Body of pancreas (tissue), 4 donors: ENCODE results near the gene NMT1.

Experiments used
- POLR2A ChIP-seq, 3 donors: fragments of 450-650 bp; IDR thresholded peaks; one replicate each; pipeline ENCODE4 v1.6.1; 2016; ENCODE audit warnings: antibody characterized with exemption in 3 of 3, mild to moderate bottlenecking in 2 of 3
- TF ChIP-seq, protein P1 (sequence below), 7 experiments: fragments of 450-650 bp in 4 of 7; fragments of 200-600 bp in 3 of 7; sonication (generic) in 3 of 7; IDR thresholded peaks; one replicate each; pipeline ENCODE4 v1.5.1; 2016 to 2019; ENCODE audit warnings: antibody characterized with exemption in 7 of 7

DNA sequence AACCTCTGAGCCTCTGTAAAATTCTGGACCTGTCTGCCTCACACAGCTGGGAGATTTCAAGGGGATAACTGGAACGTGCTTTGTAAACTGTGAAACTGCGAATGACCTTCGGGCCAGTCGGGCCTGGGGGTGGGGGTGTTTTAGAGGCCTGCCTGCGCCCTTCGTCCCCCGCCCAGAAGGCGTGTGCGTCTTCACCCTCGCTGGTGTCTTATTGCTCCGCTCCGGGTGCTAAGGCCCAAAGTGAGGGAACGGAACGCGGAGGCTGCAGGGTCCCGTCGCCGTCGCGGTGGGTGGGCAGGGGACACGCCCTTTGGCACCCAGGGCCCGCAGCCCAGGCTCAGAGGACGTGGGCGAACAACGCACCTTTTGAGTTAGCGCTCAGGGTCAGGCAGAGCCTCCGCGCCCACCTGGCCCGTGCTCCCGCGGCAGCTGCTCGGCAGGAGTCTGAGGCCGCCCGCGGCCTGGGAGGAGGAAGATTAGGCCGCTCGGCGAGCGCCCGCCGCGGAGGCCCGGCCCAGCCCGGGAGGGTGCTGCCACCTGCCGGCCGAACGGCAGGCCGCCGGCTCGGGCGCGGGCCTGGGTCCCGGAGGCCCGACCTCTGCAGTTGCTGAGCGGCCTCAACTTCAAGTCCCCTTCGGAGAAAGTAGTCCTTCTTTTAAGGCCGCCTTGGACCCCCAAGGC, 39.4 kb upstream of the NMT1 start:
- TF ChIP-seq, protein P1, sequence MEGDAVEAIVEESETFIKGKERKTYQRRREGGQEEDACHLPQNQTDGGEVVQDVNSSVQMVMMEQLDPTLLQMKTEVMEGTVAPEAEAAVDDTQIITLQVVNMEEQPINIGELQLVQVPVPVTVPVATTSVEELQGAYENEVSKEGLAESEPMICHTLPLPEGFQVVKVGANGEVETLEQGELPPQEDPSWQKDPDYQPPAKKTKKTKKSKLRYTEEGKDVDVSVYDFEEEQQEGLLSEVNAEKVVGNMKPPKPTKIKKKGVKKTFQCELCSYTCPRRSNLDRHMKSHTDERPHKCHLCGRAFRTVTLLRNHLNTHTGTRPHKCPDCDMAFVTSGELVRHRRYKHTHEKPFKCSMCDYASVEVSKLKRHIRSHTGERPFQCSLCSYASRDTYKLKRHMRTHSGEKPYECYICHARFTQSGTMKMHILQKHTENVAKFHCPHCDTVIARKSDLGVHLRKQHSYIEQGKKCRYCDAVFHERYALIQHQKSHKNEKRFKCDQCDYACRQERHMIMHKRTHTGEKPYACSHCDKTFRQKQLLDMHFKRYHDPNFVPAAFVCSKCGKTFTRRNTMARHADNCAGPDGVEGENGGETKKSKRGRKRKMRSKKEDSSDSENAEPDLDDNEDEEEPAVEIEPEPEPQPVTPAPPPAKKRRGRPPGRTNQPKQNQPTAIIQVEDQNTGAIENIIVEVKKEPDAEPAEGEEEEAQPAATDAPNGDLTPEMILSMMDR (IDR thresholded peaks at IDR 0.05), result peak; percentile 51 to 97 (median 95)
- peak; percentile 47 to 57 (median 54) for TF ChIP-seq POLR2A (IDR thresholded peaks at IDR 0.05)
